H1 (cell line): ENCODE measurements around the gene KRTAP12-2. TPM values are rescaled to one million over a fixed set of nuclear protein-coding genes. Genes with fewer than 3 reads are reported as not detected.

Source experiments
- CTCF ChIA-PET: fragments of 300-600 bp; sonication (Branson Sonifier 250); formaldehyde crosslinking; loops from one replicate; lab custom pipeline; 2021; ENCODE audit not compliant: partially characterized antibody; lab: Charles Lee
- POLR2A ChIA-PET: fragments of 300-600 bp; sonication (Branson Sonifier 250); formaldehyde crosslinking; loops from one replicate; lab custom pipeline; 2021; ENCODE audit warnings: inconsistent platforms; ENCODE audit not compliant: partially characterized antibody; lab: Charles Lee
- DNase-seq, 2 experiments: peaks; one replicate each; pipeline versions ENCODE4 v3.0.0 to v3.0.0-alpha.2; 2010 to 2022; ENCODE audit warnings: low spot score in 2 of 2, low read depth in 1 of 2, mixed read lengths in 1 of 2
- FAIRE-seq: peaks from 2 replicates; lab custom pipeline; 2011; peaks lifted over from hg19 to GRCh38; lab: Jason Lieb, UNC
- H2AFZ ChIP-seq: 2 replicates; pipeline ENCODE4 v1.8.1; 2012; ENCODE audit warnings: low read length, inconsistent platforms
- H2AK5ac ChIP-seq: 2 replicates; pipeline ENCODE4 v1.6.1; 2013; ENCODE audit warnings: low read depth, low read length
- H2BK120ac ChIP-seq: replicated peaks from 2 replicates; pipeline ENCODE3; 2013; ENCODE audit warnings: low read depth, low read length, inconsistent platforms
- H2BK12ac ChIP-seq: 2 replicates; pipeline ENCODE4 v1.6.1; 2013; ENCODE audit warnings: low read depth, low read length
- H2BK15ac ChIP-seq: 2 replicates; pipeline ENCODE4 v1.6.1; 2013; ENCODE audit warnings: low read length
- H2BK20ac ChIP-seq: 2 replicates; pipeline ENCODE4 v1.6.1; 2013; ENCODE audit warnings: low read length
- H2BK5ac ChIP-seq: 2 replicates; pipeline ENCODE4 v1.6.1; 2013; ENCODE audit warnings: low read depth, low read length
- H3K14ac ChIP-seq: 2 replicates; pipeline ENCODE4 v1.6.1; 2013; ENCODE audit warnings: inconsistent platforms; ENCODE audit not compliant: insufficient read length
- H3K18ac ChIP-seq: 2 replicates; pipeline ENCODE4 v1.6.1; 2013; ENCODE audit warnings: low read length; ENCODE audit errors: extremely low read depth
- H3K23ac ChIP-seq: 2 replicates; pipeline ENCODE4 v1.6.1; 2013; ENCODE audit warnings: inconsistent platforms; ENCODE audit not compliant: insufficient read length
- H3K23me2 ChIP-seq: 2 replicates; pipeline ENCODE4 v1.6.1; 2013; ENCODE audit warnings: low read depth, low read length
- H3K27ac ChIP-seq: 2 replicates; pipeline ENCODE4 v1.6.1; 2011; ENCODE audit warnings: low read depth, low read length, inconsistent platforms
- H3K27me3 ChIP-seq, 4 experiments: replicated peaks in 1 of 4; 1 replicate in 1 of 4; 2 replicates in 3 of 4; pipeline versions ENCODE4 v1.6.1 to v1.8.1; 2011 to 2013; ENCODE audit warnings: low read length in 3 of 4, mild to moderate bottlenecking in 3 of 4, inconsistent platforms in 2 of 4, mixed read lengths in 2 of 4, moderate library complexity in 1 of 4; ENCODE audit not compliant: control insufficient read depth in 3 of 4, insufficient read depth in 3 of 4; ENCODE audit errors: extremely low read depth in 1 of 4
- H3K36me3 ChIP-seq, 4 experiments: 2 replicates each; pipeline versions ENCODE4 v1.6.1 to v1.8.1; 2011 to 2013; ENCODE audit warnings: mild to moderate bottlenecking in 4 of 4, low read length in 3 of 4, moderate library complexity in 2 of 4, control low read depth in 1 of 4, inconsistent platforms in 1 of 4; ENCODE audit not compliant: insufficient read depth in 4 of 4, control insufficient read depth in 2 of 4
- H3K4ac ChIP-seq: replicated peaks from 2 replicates; pipeline ENCODE3; 2013; ENCODE audit warnings: low read length, low read depth, mixed read lengths, inconsistent platforms; ENCODE audit not compliant: insufficient read length
- H3K4me1 ChIP-seq, 4 experiments: replicated peaks in 1 of 4; 1 replicate in 1 of 4; 2 replicates in 3 of 4; pipeline versions ENCODE4 v1.6.1 to v1.8.1; 2011 to 2013; ENCODE audit warnings: low read length in 3 of 4, inconsistent platforms in 2 of 4, mixed read lengths in 1 of 4; ENCODE audit not compliant: insufficient read depth in 4 of 4, control insufficient read depth in 3 of 4
- H3K4me2 ChIP-seq, 2 experiments: 2 replicates each; pipeline versions ENCODE4 v1.6.1 to v1.8.1; 2011 to 2013; ENCODE audit warnings: low read depth in 2 of 2, low read length in 2 of 2, control low read depth in 1 of 2, inconsistent platforms in 1 of 2, mild to moderate bottlenecking in 1 of 2; ENCODE audit not compliant: insufficient read depth in 1 of 2
- H3K4me3 ChIP-seq, 4 experiments: fragments of 200-600, 300-600 bp in 1 of 4; sonication (generic), shearing (Covaris generic), sonication (Bioruptor Twin) in 1 of 4; 2 replicates each; pipeline versions ENCODE4 v1.5.1 to v1.8.1; 2011 to 2016; ENCODE audit warnings: low read length in 4 of 4, low read depth in 3 of 4, control low read depth in 2 of 4, inconsistent platforms in 2 of 4, mild to moderate bottlenecking in 2 of 4, mixed read lengths in 1 of 4, moderate library complexity in 1 of 4; ENCODE audit not compliant: insufficient read depth in 2 of 4; ENCODE audit errors: extremely low read depth in 1 of 4
- H3K56ac ChIP-seq: replicated peaks from 2 replicates; pipeline ENCODE3; 2013; ENCODE audit warnings: low read depth, mild to moderate bottlenecking, mixed read lengths, low read length, inconsistent platforms; ENCODE audit not compliant: insufficient read length
- H3K79me1 ChIP-seq: 2 replicates; pipeline ENCODE4 v1.6.1; 2013; ENCODE audit warnings: low read depth, low read length, control low read depth
- H3K79me2 ChIP-seq, 2 experiments: 2 replicates each; pipeline versions ENCODE4 v1.6.1 to v1.8.1; 2012 to 2013; ENCODE audit warnings: low read length in 2 of 2, mild to moderate bottlenecking in 2 of 2, inconsistent platforms in 1 of 2; ENCODE audit not compliant: insufficient read depth in 2 of 2, control insufficient read depth in 1 of 2
- H3K9ac ChIP-seq, 4 experiments: replicated peaks in 1 of 4; 1 replicate in 1 of 4; 2 replicates in 3 of 4; pipeline versions ENCODE4 v1.6.1 to v1.8.1; 2011 to 2013; ENCODE audit warnings: low read depth in 3 of 4, low read length in 3 of 4, control low read depth in 2 of 4, mild to moderate bottlenecking in 2 of 4, moderate library complexity in 2 of 4, inconsistent platforms in 1 of 4; ENCODE audit errors: extremely low read depth in 1 of 4
- H3K9me3 ChIP-seq, 2 experiments: 2 replicates each; pipeline versions ENCODE4 v1.6.1 to v1.8.1; 2012 to 2013; ENCODE audit warnings: mild to moderate bottlenecking in 2 of 2, moderate library complexity in 2 of 2, control low read depth in 1 of 2, inconsistent platforms in 1 of 2, low read depth in 1 of 2, low read length in 1 of 2, mixed read lengths in 1 of 2; ENCODE audit not compliant: insufficient read depth in 2 of 2
- H4K20me1 ChIP-seq, 2 experiments: replicated peaks in 1 of 2; 2 replicates each; pipeline versions ENCODE3 to v1.8.1; 2011 to 2013; ENCODE audit warnings: inconsistent platforms in 2 of 2, low read length in 2 of 2, mild to moderate bottlenecking in 1 of 2; ENCODE audit not compliant: insufficient read depth in 2 of 2, control insufficient read depth in 1 of 2
- H4K5ac ChIP-seq: 2 replicates; pipeline ENCODE4 v1.6.1; 2013; ENCODE audit warnings: low read length, low read depth, mixed read lengths, inconsistent platforms; ENCODE audit not compliant: insufficient read length
- H4K8ac ChIP-seq: 2 replicates; pipeline ENCODE4 v1.8.0; 2013; ENCODE audit warnings: mild to moderate bottlenecking, moderate library complexity, low read length, inconsistent platforms; ENCODE audit not compliant: insufficient read depth; ENCODE audit errors: extremely low read depth
- H4K91ac ChIP-seq: replicated peaks from 2 replicates; pipeline ENCODE3; 2013; ENCODE audit warnings: low read length, mixed read lengths, inconsistent platforms; ENCODE audit not compliant: insufficient read length
- CTCF ChIP-seq, 3 experiments: IDR thresholded peaks; 1 replicate in 2 of 3; 2 replicates in 1 of 3; pipeline versions ENCODE4 v1.5.1 to v1.6.1; 2011; ENCODE audit warnings: low read length in 3 of 3, mild to moderate bottlenecking in 3 of 3, inconsistent platforms in 2 of 3, low read depth in 1 of 3, moderate library complexity in 1 of 3; ENCODE audit not compliant: insufficient read depth in 1 of 3; ENCODE audit errors: control extremely low read depth in 1 of 3
- RAD21 ChIP-seq, 2 experiments: IDR thresholded peaks in 1 of 2; conservative IDR thresholded peaks in 1 of 2; 2 replicates each; pipeline ENCODE4 v1.6.1; 2011; ENCODE audit warnings: low read depth in 2 of 2, low read length in 2 of 2, improper control_type of control experiment in 1 of 2, inconsistent platforms in 1 of 2, mild to moderate bottlenecking in 1 of 2, moderate library complexity in 1 of 2
- RBBP5 ChIP-seq: IDR thresholded peaks from 2 replicates; pipeline ENCODE4 v1.7.1; 2012; ENCODE audit warnings: low read depth, mild to moderate bottlenecking, inconsistent platforms, low read length, moderate library complexity, borderline replicate concordance
- WGBS, 2 experiments: shearing (Covaris generic) in 1 of 2; methylation state at CpG; one replicate each; pipeline versions ENCODE4 v1.1.6 to v1.1.7; 2013 to 2015; ENCODE audit warnings: low lambda C conversion rate in 2 of 2, mixed read lengths in 2 of 2, inconsistent platforms in 1 of 2, low coverage in 1 of 2, missing lambda C conversion rate in 1 of 2; ENCODE audit not compliant: insufficient replicate concordance in 2 of 2, insufficient coverage in 1 of 2, insufficient read length in 1 of 2; ENCODE audit errors: extremely low coverage in 1 of 2, missing lambda C conversion rate in 1 of 2; 5-methylcytosine and 5-hydroxymethylcytosine counted together
- polyA plus RNA-seq, 7 experiments: library from polyadenylated mRNA; depleted of rRNA in 3 of 7; stranded (reverse) in 5 of 7; unstranded in 2 of 7; fragments of >200 nt in 5 of 7; fragments of 200-250 nt in 2 of 7; gene quantifications; 1 replicate in 5 of 7; 2 replicates in 1 of 7; 4 replicates in 1 of 7; pipeline versions ENCODE4 v1.2.1 to v1.2.3, GENCODE V29; 2011 to 2013; ENCODE audit warnings: missing spikeins in 2 of 7, mixed read lengths in 2 of 7
- total RNA-seq: library from RNA; stranded (reverse); fragmentation: NEBNext Ultra II Directional; extraction: Animal tissue kit (Norgen Biotek cat#: 25700); gene quantifications from 2 replicates; pipeline ENCODE4 v1.2.1, GENCODE V29; 2021

The KRTAP12-2 gene
- total and polyA plus RNA-seq, 2 of the 8 experiments (the other 6 are each of a cell fraction or from before 2014, with no cell fraction given) = 0.50 TPM; not detected in 1

DNA sequence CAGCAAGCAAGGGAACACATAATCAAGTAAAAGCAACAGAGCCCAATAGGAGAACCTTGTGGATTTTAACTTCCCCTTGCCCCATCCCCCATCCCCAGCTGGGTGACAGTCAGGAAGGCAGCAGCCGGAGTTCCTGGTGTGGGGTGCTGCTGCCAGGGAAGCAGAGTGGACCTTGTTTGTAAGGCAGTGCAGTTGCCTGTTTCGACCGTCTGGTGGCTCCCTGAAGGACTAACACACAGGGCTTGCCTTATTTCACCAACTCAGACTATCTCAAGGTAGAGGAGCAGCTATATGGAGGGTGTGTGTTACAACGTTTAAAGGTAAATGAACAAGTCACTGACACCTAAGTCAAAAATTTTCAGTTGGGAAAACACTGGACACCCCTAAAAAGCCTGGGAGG lies 48.2 kb downstream of the KRTAP12-2 start:
- TF ChIP-seq CTCF (IDR thresholded peaks at IDR 0.05; ENCODE audit: control extremely low read depth in 1 of 3, insufficient read depth in 1 of 3, low read depth in 1 of 3, low read length in 3 of 3) (peak; percentile 58 to 69 (median 67)), RBBP5 (no peak), RAD21 (IDR thresholded peaks at IDR 0.05 in 1 of 2, conservative IDR thresholded peaks at IDR 0.05 in 1 of 2; ENCODE audit: low read depth in 2 of 2, low read length in 2 of 2) (peak; percentile 52 to 62; a peak in 3 of 4 replicates)
- Histone ChIP-seq H4K5ac (no peak overlapping the region), H3K4me1 (peaks cover 0 to 6% (median 2%) of the 10 kb centered on the region in 4 experiments; a peak in 4 of 7 replicates), H3K23ac (no peak overlapping the region), H3K18ac (no peak overlapping the region), H3K4me3 (no peak overlapping the region), H2BK15ac (no peak overlapping the region), H4K91ac (no peak overlapping the region), H2BK12ac (no peak overlapping the region), H3K4ac (no peak overlapping the region), H3K4me2 (no peak overlapping the region), H4K8ac (no peak overlapping the region), H2AFZ (no peak overlapping the region), H4K20me1 (peaks cover 0 to 1% of the 10 kb centered on the region in 2 experiments), H3K9ac (no peak overlapping the region), H2BK5ac (no peak overlapping the region), H3K79me2 (no peaks in the 10 kb centered on the region), H2BK20ac (no peak overlapping the region), H3K23me2 (no peaks in the 10 kb centered on the region), H2BK120ac (no peak overlapping the region), H3K9me3 (peaks cover 7 to 9% of the 10 kb centered on the region in 2 experiments), H3K79me1 (no peaks in the 10 kb centered on the region; the same call in 1 of the 2 replicates), H3K56ac (no peak overlapping the region), H3K14ac (no peak overlapping the region), H3K27me3 (no peaks in the 10 kb centered on the region), H3K27ac (no peak overlapping the region), H2AK5ac (no peak overlapping the region), H3K36me3 (no peaks in the 10 kb centered on the region)
- CTCF ChIA-PET = interaction anchor here (0.6 to 4.0 kb wide), 27 partner anchors 9 to 183 kb away, joined by 3 to 16 read pairs (median 4); partner anchors contain the start of genes KRTAP10-11, KRTAP10-3, KRTAP10-7 and KRTAP10-9
- FAIRE-seq (no peak), DNase-seq (peak in 1 of 2 experiments; percentile 50)
- POLR2A ChIA-PET = interaction anchor here (1.4 kb wide), 1 partner anchor 16 kb away, joined by 4 read pairs; no protein-coding TSS in a partner anchor
- 44% methylated on average over 4 of the region's 4 CpGs; no CpG with 5 or more reads in 1 of the 2 experiments for WGBS, 2 experiments
